ENCODE results near the gene DST.
"Not testable (repeated sequence)": the region's sequence is repeated elsewhere in the genome, so short reads cannot be mapped to it uniquely, and the experiment has no call there.

The DST gene

DNA sequence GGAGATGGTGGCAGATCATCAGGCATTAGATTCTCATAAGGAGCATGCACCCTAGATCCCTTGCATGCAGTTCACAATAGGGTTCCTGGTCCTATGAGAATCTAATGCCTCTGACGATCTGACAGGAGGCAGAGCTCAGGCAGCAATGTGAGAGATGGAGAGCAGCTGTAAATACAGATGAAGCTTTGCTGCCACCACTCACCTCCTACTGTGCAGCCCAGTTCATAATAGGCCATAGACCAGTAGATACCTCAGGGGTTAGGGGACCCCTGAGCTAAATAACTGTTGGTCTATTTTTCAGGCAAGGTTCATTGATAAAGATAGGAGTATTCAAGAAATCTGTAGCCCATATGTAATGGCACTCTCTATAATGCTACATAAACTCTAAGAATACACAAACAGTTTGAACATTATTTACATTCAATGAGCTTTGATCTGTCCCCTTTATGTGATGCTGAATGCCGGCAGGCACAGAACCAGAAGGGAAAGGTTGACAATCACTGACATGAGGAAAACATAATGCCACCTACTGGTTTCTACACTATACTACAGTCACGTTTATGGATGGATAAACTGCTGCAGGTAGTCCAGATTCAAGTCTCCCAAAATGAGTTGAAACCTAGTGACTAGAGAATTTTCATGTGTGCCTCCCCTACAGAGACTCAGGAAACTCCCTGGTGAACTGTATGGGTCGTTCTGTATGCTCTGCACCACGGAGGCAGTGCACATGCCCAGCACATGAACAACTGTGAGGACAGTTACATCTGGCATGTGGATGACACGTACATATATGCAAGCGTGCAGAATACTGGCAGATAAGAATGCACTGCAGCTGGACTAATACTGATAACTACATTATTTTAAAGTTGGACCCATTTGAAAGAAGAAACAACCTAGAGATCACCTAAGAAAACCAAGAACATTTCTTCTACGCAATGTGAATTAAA lies 72.0 kb downstream of the DST start:
- peak; percentile 44 for DNase-seq

DNA sequence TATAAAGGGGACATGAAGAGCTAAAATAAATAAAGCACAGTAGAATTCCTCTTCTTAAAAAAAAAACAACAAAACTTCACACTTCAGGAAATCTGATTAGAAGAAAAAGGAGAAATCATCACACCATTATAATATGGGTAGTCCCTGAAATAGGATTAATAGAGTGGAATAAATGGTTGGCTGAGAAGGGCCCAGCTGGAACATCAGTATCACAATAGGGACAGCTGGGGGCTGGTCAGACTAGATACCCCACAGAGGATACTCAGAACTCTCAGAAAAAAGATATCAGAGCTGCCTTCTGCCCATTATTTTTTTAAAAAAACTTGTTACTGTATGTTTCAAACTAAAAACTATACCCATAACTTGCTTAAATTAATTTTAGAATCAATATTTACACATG lies 75.2 kb downstream of the DST start:
- no peak for DNase-seq

DNA sequence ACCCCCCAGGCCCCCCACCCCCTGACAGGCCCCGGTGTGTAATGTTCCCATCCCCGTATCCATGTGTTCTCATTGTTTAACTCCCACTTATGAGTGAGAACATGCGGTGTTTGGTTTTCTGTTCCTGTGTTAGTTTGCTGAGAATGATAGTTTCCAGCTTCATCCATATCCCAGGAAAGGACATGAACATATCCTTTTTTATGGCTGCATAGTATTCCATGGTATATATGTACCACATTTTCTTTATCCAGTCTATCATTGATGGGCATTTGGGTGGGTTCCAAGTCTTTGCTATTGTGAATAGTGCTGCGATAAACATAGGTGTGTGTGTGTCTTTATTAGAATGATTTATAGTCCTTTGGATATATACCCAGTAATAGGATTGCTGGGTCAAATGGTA lies 80.0 kb downstream of the DST start:
- not testable (repeated sequence) for DNase-seq

DNA sequence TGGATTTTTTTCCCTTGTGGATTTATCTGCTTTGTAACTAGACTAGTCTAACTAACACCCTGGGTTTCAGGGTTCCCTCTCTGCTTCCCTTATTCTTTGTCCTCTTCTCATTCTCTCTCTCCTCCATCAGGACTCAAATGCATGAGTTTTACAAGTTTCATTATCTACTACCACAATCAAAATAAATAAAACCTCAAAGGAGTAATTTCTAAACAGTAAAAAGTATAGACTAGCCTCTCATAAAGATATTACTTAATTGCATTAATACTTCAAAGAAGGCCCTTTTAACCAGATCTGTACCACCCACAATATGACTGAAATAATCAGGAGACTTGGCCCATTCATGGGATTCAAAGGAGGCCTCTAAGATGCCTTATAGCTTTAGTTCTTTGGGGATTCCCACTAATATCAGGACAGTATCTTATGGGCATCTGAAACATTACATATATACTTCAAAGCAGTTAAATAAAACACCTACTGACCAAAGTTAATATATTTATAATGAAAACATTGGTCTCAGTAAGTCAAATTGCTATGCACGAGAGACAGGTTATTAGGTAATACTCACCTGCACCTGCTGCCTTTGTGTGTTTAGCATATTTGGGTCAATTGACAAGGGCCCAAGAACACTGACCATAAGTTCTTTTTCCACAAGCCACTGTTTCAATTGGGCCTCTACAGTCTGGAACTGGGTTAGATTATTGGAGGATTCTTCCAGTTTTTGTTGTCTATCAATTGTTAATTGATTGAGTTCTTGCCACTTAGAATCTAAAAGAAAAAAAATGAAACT lies 85.7 kb downstream of the DST start:
- DNase-seq, result no peak

DNA sequence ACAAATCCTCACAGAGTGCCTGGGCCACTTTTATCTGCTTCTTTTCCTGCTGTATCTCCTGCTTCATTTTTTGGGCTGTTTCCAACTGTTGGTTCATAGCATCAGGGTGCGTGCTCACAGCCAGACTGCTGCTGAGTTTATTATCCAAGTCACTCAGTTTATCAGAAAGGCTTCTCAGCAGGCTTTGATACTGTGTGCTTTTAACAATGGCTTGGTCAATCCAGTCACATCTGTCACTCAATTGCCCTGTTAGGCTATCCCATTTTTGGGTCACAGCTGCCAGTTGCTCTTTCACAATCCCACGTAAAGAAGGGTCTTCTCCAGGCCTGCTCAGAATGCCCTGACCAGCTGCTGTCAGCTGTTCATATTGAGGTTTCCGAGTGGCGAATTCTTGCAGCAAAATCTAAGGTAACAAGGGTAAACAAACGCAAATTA lies 87.2 kb downstream of the DST start:
- peak; percentile 54 for DNase-seq

DNA sequence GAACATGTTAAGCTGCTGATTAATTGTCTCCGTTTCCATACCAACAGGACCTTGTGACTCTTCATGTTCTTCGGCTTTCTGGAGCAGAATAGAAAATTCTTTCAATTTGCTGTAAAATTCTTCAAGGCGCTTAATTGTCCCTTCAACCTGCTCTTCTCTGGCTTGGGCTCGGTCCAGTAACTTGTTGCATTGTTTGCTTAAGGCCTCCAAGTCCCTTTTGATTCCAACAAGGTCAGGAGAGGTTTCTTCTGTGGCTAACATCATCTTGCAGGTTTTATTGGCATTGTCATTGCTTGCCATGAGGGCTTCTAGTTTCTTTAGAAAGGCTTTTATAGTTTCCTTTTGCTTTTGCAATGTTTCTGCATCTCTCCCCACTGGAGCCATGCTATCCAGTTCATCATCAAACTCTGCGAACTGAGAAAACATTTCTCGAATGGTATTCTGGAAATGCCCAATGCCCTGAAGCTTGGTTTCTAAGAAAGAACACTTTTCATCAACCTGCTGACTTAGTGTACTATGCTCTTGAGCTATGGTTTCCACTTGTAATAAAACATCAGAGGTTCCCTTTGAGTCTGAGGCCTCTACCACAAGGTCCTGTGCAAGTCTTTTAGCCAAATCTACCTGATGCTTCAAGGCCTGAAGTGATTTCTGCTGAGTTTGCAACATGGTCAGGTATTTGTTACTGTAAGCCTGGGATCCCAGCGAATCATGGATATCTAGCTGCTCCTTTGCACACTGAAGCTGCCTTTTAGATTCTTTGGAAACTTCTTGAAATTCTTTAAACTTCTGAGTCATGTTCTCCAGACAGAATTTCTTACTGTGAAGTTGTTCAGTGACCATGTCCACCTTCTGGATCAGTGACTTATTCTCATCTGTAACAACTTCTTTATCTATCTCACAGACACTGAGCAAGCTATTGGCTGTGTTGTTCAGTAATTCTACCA lies 90.2 kb downstream of the DST start:
- DNase-seq, result no peak

DNA sequence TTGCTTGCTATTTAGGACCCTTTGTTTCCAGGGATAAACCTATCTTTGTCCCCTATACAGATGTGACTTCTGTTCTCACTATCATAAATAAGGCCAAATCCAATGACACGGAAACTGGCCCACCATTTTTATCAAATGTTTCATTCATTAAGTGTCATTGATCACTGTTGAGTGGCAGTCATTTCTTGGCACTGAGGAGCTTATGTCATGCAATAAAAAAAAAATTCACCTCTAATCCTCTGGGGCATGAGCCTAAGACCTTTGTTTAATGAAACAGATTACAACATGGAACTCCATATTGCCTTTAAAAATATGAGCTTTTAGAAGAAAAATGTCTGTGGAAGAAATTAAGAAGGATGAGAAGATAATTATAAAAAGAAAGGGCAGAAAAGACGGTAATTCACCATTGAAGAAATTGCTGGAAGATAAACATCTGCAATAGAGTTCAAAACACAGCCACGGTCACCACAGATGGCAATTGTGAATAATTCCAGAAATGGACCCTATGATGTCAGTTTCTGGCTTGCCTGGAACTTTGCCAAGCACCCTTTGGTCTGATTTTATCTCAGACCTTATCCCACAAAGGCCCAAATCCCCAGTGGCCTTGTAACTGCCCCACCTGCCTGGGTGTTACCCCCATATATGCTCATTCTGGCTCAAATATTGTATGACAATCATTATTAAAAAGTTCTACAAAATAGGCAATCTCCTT lies 91.1 kb downstream of the DST start:
- DNase-seq, result no peak

DNA sequence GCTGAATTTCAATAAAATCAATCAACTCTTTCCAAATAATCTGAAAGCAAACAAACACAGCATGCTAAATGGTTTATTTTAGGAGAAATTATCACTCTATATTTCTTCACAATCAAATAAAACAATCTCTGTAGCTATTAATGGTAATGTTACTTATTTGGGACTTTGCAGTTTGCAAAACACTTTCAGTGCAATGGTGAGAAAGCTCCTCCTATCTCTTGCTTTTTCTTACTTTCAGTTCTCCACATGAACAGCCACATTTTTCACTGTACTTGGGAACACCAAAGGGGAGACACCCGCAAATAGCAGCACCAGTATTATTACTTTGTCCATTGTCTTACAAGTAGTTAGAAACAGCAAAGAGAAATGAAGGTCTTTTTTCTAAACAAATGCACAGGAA lies 92.4 kb downstream of the DST start:
- no peak for DNase-seq

DNA sequence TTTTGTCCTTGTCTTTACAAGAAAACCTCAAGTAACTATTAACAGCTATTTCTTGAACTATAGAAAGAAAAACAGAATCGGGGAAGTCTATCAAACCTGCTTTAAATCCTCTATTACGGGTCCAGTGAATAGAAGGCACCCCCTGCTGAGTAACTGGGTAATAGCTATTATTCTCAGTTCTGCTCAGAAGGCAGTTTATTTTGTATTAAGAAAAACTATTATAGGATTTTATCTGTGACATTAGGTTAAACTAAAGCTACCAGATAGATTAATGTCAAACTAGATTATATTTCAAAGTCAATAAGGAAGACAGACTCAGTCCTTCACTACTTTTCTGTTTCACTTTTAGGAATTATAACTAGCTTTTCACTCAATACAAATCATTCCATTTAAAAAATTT lies 93.7 kb downstream of the DST start:
- DNase-seq, result no peak

DNA sequence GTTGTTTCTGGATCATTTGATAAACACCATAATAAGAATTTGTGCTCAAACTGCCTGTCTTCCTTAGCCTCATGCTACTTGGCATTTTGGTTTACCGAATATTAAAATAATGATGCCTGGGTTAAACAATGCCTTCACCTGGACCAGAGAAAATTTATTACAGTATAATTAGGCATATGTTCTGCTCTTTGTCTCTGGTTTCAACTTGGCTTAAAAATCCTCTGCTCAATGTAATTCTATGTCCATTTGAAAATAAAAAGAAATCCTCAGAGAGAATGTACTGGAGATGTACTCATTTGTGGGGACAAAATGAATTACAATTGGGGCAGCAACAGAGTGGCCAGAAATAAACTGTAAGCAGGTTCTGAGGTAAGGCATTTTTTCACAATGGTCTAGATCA lies 95.0 kb downstream of the DST start:
- no peak for DNase-seq

DNA sequence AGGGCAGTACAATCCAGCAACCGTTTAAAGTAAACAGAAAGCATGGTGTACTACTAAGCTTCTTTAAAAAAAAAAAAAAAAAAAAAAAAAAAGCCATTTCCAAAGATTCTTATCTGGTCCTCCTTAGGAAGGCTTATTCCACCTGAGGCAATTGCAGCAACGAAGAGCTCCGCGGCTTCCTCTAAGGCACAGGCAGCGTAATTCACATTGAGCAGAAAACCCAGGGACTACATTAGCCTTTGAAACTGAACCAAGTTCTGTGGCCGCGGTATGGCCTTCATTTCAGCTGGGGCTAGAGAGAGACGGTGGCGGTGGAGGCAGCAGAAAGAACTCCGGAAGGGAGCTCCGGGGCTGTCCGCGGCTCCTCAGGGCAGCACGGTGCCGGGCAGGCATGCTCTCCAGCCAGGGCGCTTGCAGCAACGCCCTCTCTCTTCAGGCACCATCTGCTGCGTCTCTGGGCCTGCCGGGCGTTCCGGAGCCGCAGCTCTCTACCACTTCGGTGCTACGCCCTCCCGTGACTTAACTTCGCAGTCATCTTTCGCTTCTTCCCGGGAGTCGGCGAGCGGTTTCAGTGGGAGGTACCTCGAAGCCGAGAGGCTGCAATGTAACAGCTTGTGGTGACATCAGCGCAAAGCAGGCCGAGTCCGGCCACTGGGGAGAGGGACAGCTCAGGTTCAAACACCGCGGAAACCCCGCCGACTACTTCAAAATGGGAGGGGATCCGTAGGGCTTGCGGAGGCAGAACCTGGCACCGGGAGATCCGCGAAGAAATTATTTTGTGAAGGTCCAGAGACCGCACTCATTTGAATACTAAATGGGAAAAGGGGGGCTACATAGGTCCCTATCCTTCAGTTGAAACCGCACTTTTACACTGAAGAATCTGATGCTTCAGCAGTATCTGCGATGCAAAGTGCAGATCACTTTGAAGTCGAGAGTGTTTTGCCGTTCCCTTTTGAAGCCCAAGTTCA lies 100.0 kb downstream of the DST start:
- DNase-seq, result peak; percentile 95

DNA sequence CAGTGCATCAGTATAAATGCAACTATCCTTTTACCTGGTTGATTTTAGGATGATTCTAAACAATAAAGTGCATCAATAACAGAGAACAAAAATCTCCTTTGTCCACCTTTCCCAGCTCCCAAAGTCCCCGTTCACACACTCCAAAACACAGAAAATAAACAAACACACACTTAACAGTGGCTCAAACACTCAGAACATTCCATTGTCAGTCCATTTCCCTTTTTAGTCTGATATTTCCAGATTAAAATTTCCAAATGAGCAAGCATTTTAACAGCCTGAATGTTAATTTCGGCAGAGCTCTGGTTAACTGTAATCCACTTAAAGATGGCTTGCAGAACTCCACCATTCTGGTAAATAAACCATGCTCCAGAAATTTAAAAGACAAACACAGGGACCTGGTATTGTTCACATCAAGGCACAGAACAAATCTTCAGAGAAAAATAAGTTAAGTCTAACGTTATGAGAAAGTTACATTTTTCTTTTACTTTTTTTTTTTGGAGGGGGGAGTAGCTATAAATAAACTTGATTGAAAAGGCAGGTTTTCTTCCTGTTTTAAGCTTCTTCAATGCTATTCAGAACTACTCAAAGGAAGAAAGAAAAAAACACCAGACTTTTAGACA lies 100.8 kb downstream of the DST start:
- no peak for DNase-seq

DNA sequence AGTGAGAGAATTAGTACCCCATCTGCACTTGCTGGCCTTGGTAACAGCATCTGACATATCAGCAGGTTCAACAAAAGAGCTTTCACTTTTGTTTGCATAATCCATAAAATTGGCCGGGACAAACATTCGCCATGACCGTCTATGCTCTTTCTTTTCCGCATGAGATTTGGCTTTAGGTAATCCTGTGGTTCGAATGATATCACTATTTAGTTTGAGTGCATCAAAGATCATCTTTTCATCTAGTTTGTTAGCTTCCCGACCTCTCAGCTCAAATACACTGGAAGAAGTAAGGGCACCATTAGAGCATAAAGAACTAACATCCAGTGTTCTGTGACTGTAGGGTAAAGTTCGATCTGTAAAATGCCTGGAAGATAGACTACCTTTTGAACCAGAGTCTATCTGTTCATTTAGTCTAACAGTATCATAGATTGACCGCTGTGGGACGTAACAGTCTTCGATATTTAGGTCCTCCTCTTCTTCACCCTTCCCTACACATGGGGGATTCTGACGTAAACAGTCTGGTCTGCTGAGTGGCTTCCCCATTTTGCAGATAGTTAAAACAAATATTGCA lies 101.6 kb downstream of the DST start:
- DNase-seq, result no peak

DNA sequence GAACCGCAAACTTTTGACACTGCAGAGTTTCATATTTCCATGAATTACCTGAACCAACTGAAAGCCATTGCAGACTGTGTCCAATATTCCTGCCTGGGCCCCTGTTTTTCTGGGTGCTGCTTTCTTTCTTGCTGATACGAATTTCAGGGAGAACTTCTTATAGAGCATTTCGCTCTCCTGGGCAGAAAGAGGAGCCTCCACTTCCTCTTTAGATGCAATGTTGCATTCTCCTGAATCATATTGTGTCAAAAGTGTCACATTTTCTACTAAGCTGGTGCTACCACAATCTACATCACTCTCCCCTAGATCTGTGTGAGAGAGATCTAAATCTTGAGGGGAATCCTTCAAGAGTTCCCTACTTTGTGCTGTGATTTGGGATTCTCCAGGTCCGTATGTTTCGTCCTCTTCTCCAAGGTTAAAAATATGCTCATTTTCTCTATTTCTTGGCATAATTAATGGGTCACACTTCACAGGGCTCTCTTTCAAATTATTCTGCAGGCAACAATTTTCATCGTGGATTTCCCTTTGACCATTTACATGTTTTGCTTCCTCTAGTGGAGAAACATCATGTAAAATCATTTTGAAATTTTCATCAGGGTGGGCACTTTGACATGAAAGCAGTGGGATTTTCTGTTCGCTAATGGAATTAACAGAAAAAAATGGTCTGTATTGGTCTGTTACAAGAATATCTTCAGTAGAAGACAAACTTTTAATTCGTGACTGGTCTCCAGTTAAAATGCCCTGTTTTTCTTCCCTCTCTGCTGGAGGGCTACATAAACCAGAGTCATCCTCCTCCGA lies 102.3 kb downstream of the DST start:
- no peak for DNase-seq

DNA sequence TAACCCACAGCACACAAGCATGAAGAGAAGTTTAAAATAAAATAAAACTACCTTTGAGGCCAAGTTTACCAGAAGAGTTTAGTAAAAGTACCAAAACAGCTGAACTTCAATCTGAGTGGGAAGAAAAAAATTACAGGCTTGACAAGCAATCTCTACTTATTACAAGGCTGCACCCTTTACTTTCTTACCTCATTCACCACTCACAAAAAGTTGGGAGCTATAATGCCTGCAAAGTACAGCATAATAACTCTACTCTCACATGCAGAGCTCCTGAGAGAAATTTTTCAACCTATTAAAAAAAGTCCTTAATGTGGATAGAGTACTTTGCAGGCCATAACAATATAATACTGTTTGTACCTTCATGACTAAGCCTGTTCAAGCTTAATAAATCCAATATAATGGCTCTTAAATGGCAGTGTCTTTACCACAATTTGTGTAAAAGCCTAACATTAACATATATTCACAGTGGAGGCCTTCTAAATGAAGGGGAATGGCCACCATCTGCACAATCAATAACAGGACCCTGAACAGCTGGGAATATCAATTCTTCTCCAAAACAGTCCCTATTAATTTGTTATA lies 103.1 kb downstream of the DST start:
- DNase-seq, result no peak

DNA sequence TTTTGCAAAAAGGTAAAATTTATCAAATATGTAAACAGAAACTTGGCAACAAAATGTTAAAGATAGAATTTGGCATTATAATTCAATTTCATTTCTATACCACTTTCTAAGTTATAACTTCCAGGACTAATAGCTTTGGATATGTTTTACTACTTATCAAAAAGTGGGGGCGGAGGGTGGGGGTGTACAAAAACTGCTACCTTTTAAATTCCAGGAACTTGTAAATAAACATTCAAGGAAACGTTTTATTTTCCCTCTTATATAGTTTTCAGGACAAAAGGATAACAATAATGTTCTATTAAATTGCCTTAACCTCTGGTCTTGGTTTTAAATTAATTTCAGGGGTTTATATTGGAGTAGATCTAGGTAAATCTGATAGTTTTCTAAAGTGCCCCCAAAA lies 103.8 kb downstream of the DST start:
- DNase-seq, result no peak

DNA sequence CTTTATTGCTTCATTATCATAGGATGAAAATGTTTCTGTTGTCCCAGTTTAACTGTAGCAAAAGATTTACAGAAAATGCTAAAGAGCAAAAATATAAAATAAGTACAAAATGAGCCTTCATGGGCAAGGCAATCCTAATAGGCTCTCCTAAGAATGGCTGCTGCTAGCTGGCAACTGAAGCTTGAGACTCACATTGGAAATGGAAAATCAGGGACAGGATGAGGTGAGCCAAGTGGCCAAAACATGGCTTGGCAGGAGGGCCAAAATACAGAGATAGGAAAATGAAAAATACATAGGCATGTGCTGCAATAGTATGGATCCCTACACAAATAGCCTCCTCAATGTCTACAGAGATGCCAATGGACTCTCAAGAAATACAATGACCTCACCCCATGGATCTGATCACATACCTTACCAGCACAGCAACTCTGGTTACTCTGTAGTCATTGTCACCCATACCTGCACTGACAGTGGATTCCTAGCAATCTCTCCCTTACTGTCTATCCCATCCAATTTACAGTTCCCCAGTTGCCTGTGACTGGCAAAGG lies 105.4 kb downstream of the DST start:
- no peak for DNase-seq

DNA sequence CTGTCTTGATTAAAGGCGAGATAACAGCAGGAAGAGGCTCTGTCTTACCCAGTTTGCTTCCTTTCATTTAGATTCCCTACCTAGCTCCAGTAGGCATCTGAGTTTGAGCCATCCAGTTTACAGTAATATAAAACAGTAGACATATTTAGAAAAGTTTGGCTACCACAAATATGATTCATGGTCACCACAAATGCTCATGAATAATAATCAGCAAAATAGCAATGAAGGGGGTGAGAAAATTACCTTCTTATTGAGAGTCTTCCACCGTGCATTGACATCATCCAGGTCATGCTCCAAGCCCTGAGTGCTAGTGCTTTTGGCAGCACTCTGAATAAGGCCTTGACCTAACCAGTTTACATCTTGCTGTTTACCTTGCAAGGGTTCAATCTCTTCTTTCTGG lies 106.2 kb downstream of the DST start:
- DNase-seq, result no peak

DNA sequence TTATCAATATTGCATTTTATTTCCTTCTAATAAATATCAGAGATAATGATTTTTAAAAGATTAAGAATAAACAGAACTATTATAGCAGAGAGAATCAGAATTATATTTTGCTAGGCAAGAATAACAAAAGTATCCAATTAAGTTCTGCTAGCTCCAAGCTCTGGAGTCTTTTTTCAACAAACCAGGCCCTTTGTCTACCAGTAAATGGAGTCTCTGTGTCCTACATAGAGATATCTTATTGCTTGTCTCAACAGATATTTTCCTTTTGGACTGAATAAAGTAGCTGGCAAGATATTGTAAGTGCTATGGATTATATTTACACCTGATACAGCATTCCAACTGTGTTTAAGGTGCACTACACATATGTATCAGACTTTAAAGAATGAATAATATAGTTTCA lies 107.1 kb downstream of the DST start:
- DNase-seq, result no peak
